H1 (cell line): Measurements from ENCODE around the gene ZNF677. TPM values are rescaled to one million over a fixed set of nuclear protein-coding genes. Genes with fewer than 3 reads are reported as not detected.

Experiments
- ATF2 ChIP-seq: IDR thresholded peaks from 2 replicates; pipeline ENCODE4 v1.6.1; 2012; ENCODE audit warnings: low read length, inconsistent platforms
- ATF3 ChIP-seq: IDR thresholded peaks from 2 replicates; pipeline ENCODE4 v1.6.1; 2011; ENCODE audit warnings: low read depth, mild to moderate bottlenecking, low read length; ENCODE audit not compliant: insufficient read depth
- BRCA1 ChIP-seq: IDR thresholded peaks from 2 replicates; pipeline ENCODE4 v1.6.1; 2012; ENCODE audit warnings: low read depth, low read length, improper control_type of control experiment
- CHD1 ChIP-seq: IDR thresholded peaks from 2 replicates; pipeline ENCODE4 v1.6.1; 2012; ENCODE audit warnings: low read depth, low read length, improper control_type of control experiment
- HDAC2 ChIP-seq, 2 experiments: fragments of 300-600 bp in 1 of 2; sonication (generic) in 1 of 2; IDR thresholded peaks; 2 replicates each; pipeline ENCODE4 v1.6.1; 2011 to 2012; ENCODE audit warnings: low read depth in 2 of 2, low read length in 2 of 2, mild to moderate bottlenecking in 2 of 2, moderate library complexity in 2 of 2, borderline replicate concordance in 1 of 2, inconsistent platforms in 1 of 2
- NANOG ChIP-seq: IDR thresholded peaks from 2 replicates; pipeline ENCODE4 v1.6.1; 2011; ENCODE audit warnings: low read length, low read depth, mild to moderate bottlenecking, inconsistent platforms; ENCODE audit not compliant: insufficient read depth, poor library complexity, severe bottlenecking
- RFX5 ChIP-seq: IDR thresholded peaks from 2 replicates; pipeline ENCODE4 v1.6.1; 2011; ENCODE audit warnings: low read depth, low read length, improper control_type of control experiment, borderline replicate concordance
- SAP30 ChIP-seq: fragments of 300-600 bp; sonication (generic); IDR thresholded peaks from 2 replicates; pipeline ENCODE4 v1.7.1; 2012; ENCODE audit warnings: low read length, moderate library complexity, mild to moderate bottlenecking, inconsistent platforms; ENCODE audit not compliant: insufficient read depth, insufficient replicate concordance
- SRF ChIP-seq: IDR thresholded peaks from 2 replicates; pipeline ENCODE4 v1.6.1; 2011; ENCODE audit warnings: mild to moderate bottlenecking, low read depth, low read length, moderate library complexity
- USF2 ChIP-seq: IDR thresholded peaks from 2 replicates; pipeline ENCODE4 v1.6.1; 2011; ENCODE audit warnings: low read length, improper control_type of control experiment
- polyA plus RNA-seq, 7 experiments: library from polyadenylated mRNA; depleted of rRNA in 3 of 7; stranded (reverse) in 5 of 7; unstranded in 2 of 7; fragments of >200 nt in 5 of 7; fragments of 200-250 nt in 2 of 7; gene quantifications; 1 replicate in 5 of 7; 2 replicates in 1 of 7; 4 replicates in 1 of 7; pipeline versions ENCODE4 v1.2.1 to v1.2.3, GENCODE V29; 2011 to 2013; ENCODE audit warnings: missing spikeins in 2 of 7, mixed read lengths in 2 of 7
- total RNA-seq: library from RNA; stranded (reverse); fragmentation: NEBNext Ultra II Directional; extraction: Animal tissue kit (Norgen Biotek cat#: 25700); gene quantifications from 2 replicates; pipeline ENCODE4 v1.2.1, GENCODE V29; 2021

Gene ZNF677
- total and polyA plus RNA-seq, 2 of the 8 experiments (the other 6 are each of a cell fraction or from before 2014, with no cell fraction given), result 29.6 to 37.0 TPM

- no peak for TF ChIP-seq ATF2
- TF ChIP-seq HDAC2 (IDR thresholded peaks at IDR 0.05; ENCODE audit: borderline replicate concordance in 1 of 2, low read depth in 2 of 2, low read length in 2 of 2), result no peak
- no peak for TF ChIP-seq NANOG
- no peak for TF ChIP-seq SAP30
- TF ChIP-seq RFX5, result no peak
- no peak for TF ChIP-seq BRCA1
- TF ChIP-seq USF2, result no peak
- TF ChIP-seq ATF3, result no peak
- no peak for TF ChIP-seq SRF
- no peak for TF ChIP-seq CHD1
Measured at GRCh38 chr19:53190253-53190652, 64.4 kb downstream of the ZNF677 start (continued).
